ENCODE data around the gene CFB. TPM values are rescaled to one million over a fixed set of nuclear protein-coding genes. Genes with fewer than 3 reads are reported as not detected.
A peak's percentile ranks its signal among the peaks of the same experiment; 100 is the strongest.

Gene CFB
- total and polyA plus RNA-seq, 2 of the 4 experiments (the other 2 are of a cell fraction), result 1.8 to 6.1 TPM

GRCh38 chr6:31958741-31959739 lies 13.1 kb downstream of the CFB start, which contains the start of the genes NELFE and SKIC2 (continued):
- peak; percentile 5; the same call in 1 of the 2 replicates for TF ChIP-seq ELK1 (IDR thresholded peaks at IDR 0.05; ENCODE audit: borderline replicate concordance, low read depth, low read length)

DNA sequence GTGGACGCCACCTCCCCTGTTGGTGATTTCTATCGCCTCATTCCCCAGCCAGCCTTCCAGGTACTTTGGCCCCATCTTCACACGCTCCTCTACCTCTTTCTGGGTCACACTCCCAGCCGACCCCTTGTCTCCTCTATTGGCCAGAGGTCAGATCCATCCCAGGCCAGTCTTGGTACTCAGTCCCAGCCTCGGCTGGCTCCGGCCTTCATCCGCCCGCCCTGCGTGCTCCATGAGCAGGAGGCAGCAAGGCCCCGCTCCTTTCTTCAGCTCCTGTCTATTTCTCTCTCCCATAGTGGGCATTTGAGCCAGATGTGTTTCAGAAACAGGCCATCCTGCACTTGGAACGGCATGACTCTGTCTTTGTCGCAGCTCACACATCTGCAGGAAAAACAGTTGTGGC lies 15.7 kb downstream of the CFB start:
- no peak overlapping the region for H2AFZ ChIP-seq (replicated peaks; ENCODE audit: low read length, poor library complexity)
- no peak overlapping the region for H3K23ac ChIP-seq (ENCODE audit: low read depth, low read length)
- DNase-seq (no peak), ATAC-seq (ENCODE audit: low read depth) (no peak)
- no peaks in the 10 kb centered on the region for H4K20me1 ChIP-seq (ENCODE audit: insufficient read depth, low read length)
- in situ Hi-C loops (cut with MboI; ENCODE audit: low sequenced_read_pairs) (no loop called here), intact Hi-C loops (cut with micrococcal nuclease) (no loop called here), dilution Hi-C loops (cut with HindIII; ENCODE audit: low sequenced_read_pairs, unreplicated experiment) (no loop called here)
- BruUV-seq (replicated peaks), result no TSS peak
- no peak overlapping the region for H2BK15ac ChIP-seq (ENCODE audit: low read depth, low read length)
- peaks cover 52% of the 10 kb centered on the region for H3K36me3 ChIP-seq (ENCODE audit: control insufficient read depth, insufficient read depth, low read length)
- no peak overlapping the region for H2BK120ac ChIP-seq (ENCODE audit: low read depth, low read length)
- H3K79me1 ChIP-seq (ENCODE audit: low read depth in 1 of 2, low read length in 2 of 2), result peaks cover 32 to 43% of the 10 kb centered on the region in 2 experiments
- H3K27me3 ChIP-seq (ENCODE audit: control insufficient read depth, insufficient read depth, low read length), result no peaks in the 10 kb centered on the region
- H4K91ac ChIP-seq (ENCODE audit: insufficient read depth, low read depth, low read length), result no peak overlapping the region
- CTCF ChIA-PET, result no interaction called here
- H3K4me1 ChIP-seq (ENCODE audit: control insufficient read depth, insufficient read depth, low read length), result peaks cover 7% of the 10 kb centered on the region; the same call in 1 of the 2 replicates
- H3K4me2 ChIP-seq (ENCODE audit: low read depth, low read length), result no peak overlapping the region
- no peak overlapping the region for H3K4ac ChIP-seq (ENCODE audit: low read depth, low read length)
- H2AK5ac ChIP-seq (ENCODE audit: low read depth, low read length), result no peak overlapping the region
- no peak overlapping the region for H4K8ac ChIP-seq (ENCODE audit: low read depth in 2 of 2, low read length in 2 of 2)
- no peak overlapping the region for H3K56ac ChIP-seq (ENCODE audit: extremely low read depth, insufficient read depth, low read length)
- no peak overlapping the region for H3K4me3 ChIP-seq (ENCODE audit: insufficient read depth, low read depth, low read length)
- H3K14ac ChIP-seq (replicated peaks; ENCODE audit: low read depth, low read length), result no peak overlapping the region
- H3K9me1 ChIP-seq (ENCODE audit: insufficient read depth, low read length), result peaks cover 11% of the 10 kb centered on the region
- H4K5ac ChIP-seq (ENCODE audit: low read depth, low read length), result no peak overlapping the region
- H3K9me3 ChIP-seq (ENCODE audit: control insufficient read depth, insufficient read depth, low read length), result no peaks in the 10 kb centered on the region
- no peak overlapping the region for H2BK20ac ChIP-seq (ENCODE audit: low read depth, low read length)
- no peak overlapping the region for H3K18ac ChIP-seq (ENCODE audit: low read depth, low read length)
- POLR2A ChIA-PET (ENCODE audit: unreplicated experiment), result no interaction called here
- H3K27ac ChIP-seq (ENCODE audit: insufficient read depth, low read length), result no peak overlapping the region
- peak overlapping the region; percentile 67 for H2AK9ac ChIP-seq (replicated peaks; ENCODE audit: low read depth, low read length, poor library complexity)
- H3K9ac ChIP-seq (ENCODE audit: low read depth, low read length), result no peak overlapping the region
- H2BK5ac ChIP-seq (ENCODE audit: low read depth, low read length, poor library complexity, severe bottlenecking), result no peak overlapping the region
- 71% methylated on average over 3 of the region's 12 CpGs; no CpG with 5 or more reads in 1 of the 2 experiments for WGBS, 2 experiments (ENCODE audit: extremely low coverage in 2 of 2, insufficient read length in 1 of 2)
- TF ChIP-seq MAZ (IDR thresholded peaks at IDR 0.05; ENCODE audit: borderline replicate concordance, low read depth, low read length) (no peak), SMC3 (IDR thresholded peaks at IDR 0.05; ENCODE audit: low read depth, low read length) (no peak), BHLHE40 (IDR thresholded peaks at IDR 0.05; ENCODE audit: low read depth, low read length) (no peak), ELK1 (IDR thresholded peaks at IDR 0.05; ENCODE audit: borderline replicate concordance, low read depth, low read length) (no peak), RCOR1 (IDR thresholded peaks at IDR 0.05; ENCODE audit: insufficient replicate concordance, low read length) (no peak), POLR2A (IDR thresholded peaks at IDR 0.05; ENCODE audit: low read depth, low read length) (no peak), MXI1 (IDR thresholded peaks at IDR 0.05; ENCODE audit: borderline replicate concordance, low read depth, low read length) (no peak), CHD1 (IDR thresholded peaks at IDR 0.05; ENCODE audit: low read depth, low read length) (no peak), RAD21 (IDR thresholded peaks at IDR 0.05; ENCODE audit: low read length) (no peak), RFX5 (IDR thresholded peaks at IDR 0.05; ENCODE audit: low read depth, low read length) (no peak)
- TF ChIP-seq, protein P1, sequence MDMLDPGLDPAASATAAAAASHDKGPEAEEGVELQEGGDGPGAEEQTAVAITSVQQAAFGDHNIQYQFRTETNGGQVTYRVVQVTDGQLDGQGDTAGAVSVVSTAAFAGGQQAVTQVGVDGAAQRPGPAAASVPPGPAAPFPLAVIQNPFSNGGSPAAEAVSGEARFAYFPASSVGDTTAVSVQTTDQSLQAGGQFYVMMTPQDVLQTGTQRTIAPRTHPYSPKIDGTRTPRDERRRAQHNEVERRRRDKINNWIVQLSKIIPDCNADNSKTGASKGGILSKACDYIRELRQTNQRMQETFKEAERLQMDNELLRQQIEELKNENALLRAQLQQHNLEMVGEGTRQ (IDR thresholded peaks at IDR 0.05; ENCODE audit: low read depth, low read length), result no peak

All from IMR-90 (cell line).